HepG2 (cell line): Measurements from ENCODE around the gene MRPS11. TPM values are rescaled to one million over a fixed set of nuclear protein-coding genes. Genes with fewer than 3 reads are reported as not detected.

Experiments
- HBP1 ChIP-seq: IDR thresholded peaks from 2 replicates; pipeline ENCODE4 v1.6.1; 2016; ENCODE audit warnings: low read depth, control low read depth
- THAP11 ChIP-seq: IDR thresholded peaks from 2 replicates; pipeline ENCODE4 v1.6.1; 2016; ENCODE audit warnings: missing biosample characterization, missing genetic modification reagents
- TMF1 ChIP-seq: sonication (generic); formaldehyde crosslinking; IDR thresholded peaks from 2 replicates; pipeline ENCODE4 v1.8.1; 2022; ENCODE audit warnings: low read depth, missing genetic modification reagents
- ZNF280B ChIP-seq: sonication (generic); formaldehyde crosslinking; IDR thresholded peaks from 2 replicates; pipeline ENCODE4 v1.5.0; 2020; ENCODE audit warnings: missing genetic modification reagents, mild to moderate bottlenecking, borderline replicate concordance
- ZNF691 ChIP-seq: sonication (generic); formaldehyde crosslinking; IDR thresholded peaks from 2 replicates; pipeline ENCODE4 v1.4.0; 2020; ENCODE audit warnings: missing genetic modification reagents, low read depth, mild to moderate bottlenecking, borderline replicate concordance
- ZNF788 ChIP-seq: sonication (generic); formaldehyde crosslinking; IDR thresholded peaks from 2 replicates; pipeline ENCODE4 v1.5.0; 2020; ENCODE audit warnings: mild to moderate bottlenecking, missing genetic modification reagents, borderline replicate concordance
- polyA plus RNA-seq, 8 experiments: library from polyadenylated mRNA; depleted of rRNA in 3 of 8; stranded (reverse) in 7 of 8; unstranded in 1 of 8; fragments of >200 nt; fragmentation: Illumina TruSeq in 4 of 8; extraction: Trizol in 4 of 8; gene quantifications; 2 replicates each; pipeline versions ENCODE4 v1.2.1 to v1.2.3, GENCODE V29; 2011 to 2016; ENCODE audit warnings: low read depth in 4 of 8, missing spikeins in 1 of 8, mixed read lengths in 1 of 8; ENCODE audit not compliant: insufficient read depth in 1 of 8
- total RNA-seq, 5 experiments: library from RNA; depleted of rRNA; stranded (reverse); fragments of >200 nt; fragmentation: Illumina TruSeq; extraction: Trizol; gene quantifications; 2 replicates each; pipeline ENCODE4 v1.2.3, GENCODE V29; 2016; ENCODE audit warnings: low read depth in 1 of 5
- TF ChIP-seq, protein P1 (sequence below): IDR thresholded peaks from 2 replicates; pipeline ENCODE4 v1.6.1; 2016; ENCODE audit warnings: low read depth, missing genetic modification reagents, missing compliant biosample characterization
- TF ChIP-seq, protein P2 (sequence below): sonication (generic); formaldehyde crosslinking; IDR thresholded peaks from 2 replicates; pipeline ENCODE4; 2020; ENCODE audit warnings: missing genetic modification reagents, mild to moderate bottlenecking, borderline replicate concordance
- TF ChIP-seq, protein P3 (sequence below): sonication (generic); formaldehyde crosslinking; IDR thresholded peaks from 2 replicates; pipeline ENCODE4 v1.5.1; 2020; ENCODE audit warnings: mild to moderate bottlenecking, missing genetic modification reagents, moderate library complexity

MRPS11 gene
- total and polyA plus RNA-seq, 2 of the 13 experiments (the other 11 are each of a cell fraction or from before 2014, with no cell fraction given), result 50.1 to 72.7 TPM

GRCh38 chr15:88467073-88467934 lies at the start of gene MRPS11, which contains the start of gene MRPL46 (continued):
- TF ChIP-seq ZNF280B (CRISPR knock-in tag), result no peak
- TF ChIP-seq ZNF788 (CRISPR knock-in tag), result no peak; the same call in 1 of the 2 replicates
- peak; percentile 91 for TF ChIP-seq ZNF691 (CRISPR knock-in tag)
- TF ChIP-seq, protein P1, sequence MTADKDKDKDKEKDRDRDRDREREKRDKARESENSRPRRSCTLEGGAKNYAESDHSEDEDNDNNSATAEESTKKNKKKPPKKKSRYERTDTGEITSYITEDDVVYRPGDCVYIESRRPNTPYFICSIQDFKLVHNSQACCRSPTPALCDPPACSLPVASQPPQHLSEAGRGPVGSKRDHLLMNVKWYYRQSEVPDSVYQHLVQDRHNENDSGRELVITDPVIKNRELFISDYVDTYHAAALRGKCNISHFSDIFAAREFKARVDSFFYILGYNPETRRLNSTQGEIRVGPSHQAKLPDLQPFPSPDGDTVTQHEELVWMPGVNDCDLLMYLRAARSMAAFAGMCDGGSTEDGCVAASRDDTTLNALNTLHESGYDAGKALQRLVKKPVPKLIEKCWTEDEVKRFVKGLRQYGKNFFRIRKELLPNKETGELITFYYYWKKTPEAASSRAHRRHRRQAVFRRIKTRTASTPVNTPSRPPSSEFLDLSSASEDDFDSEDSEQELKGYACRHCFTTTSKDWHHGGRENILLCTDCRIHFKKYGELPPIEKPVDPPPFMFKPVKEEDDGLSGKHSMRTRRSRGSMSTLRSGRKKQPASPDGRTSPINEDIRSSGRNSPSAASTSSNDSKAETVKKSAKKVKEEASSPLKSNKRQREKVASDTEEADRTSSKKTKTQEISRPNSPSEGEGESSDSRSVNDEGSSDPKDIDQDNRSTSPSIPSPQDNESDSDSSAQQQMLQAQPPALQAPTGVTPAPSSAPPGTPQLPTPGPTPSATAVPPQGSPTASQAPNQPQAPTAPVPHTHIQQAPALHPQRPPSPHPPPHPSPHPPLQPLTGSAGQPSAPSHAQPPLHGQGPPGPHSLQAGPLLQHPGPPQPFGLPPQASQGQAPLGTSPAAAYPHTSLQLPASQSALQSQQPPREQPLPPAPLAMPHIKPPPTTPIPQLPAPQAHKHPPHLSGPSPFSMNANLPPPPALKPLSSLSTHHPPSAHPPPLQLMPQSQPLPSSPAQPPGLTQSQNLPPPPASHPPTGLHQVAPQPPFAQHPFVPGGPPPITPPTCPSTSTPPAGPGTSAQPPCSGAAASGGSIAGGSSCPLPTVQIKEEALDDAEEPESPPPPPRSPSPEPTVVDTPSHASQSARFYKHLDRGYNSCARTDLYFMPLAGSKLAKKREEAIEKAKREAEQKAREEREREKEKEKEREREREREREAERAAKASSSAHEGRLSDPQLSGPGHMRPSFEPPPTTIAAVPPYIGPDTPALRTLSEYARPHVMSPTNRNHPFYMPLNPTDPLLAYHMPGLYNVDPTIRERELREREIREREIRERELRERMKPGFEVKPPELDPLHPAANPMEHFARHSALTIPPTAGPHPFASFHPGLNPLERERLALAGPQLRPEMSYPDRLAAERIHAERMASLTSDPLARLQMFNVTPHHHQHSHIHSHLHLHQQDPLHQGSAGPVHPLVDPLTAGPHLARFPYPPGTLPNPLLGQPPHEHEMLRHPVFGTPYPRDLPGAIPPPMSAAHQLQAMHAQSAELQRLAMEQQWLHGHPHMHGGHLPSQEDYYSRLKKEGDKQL (CRISPR knock-in tag), result no peak
- TF ChIP-seq HBP1 (CRISPR knock-in tag), result peak; percentile 68; the same call in 1 of the 2 replicates
- TF ChIP-seq, protein P2, sequence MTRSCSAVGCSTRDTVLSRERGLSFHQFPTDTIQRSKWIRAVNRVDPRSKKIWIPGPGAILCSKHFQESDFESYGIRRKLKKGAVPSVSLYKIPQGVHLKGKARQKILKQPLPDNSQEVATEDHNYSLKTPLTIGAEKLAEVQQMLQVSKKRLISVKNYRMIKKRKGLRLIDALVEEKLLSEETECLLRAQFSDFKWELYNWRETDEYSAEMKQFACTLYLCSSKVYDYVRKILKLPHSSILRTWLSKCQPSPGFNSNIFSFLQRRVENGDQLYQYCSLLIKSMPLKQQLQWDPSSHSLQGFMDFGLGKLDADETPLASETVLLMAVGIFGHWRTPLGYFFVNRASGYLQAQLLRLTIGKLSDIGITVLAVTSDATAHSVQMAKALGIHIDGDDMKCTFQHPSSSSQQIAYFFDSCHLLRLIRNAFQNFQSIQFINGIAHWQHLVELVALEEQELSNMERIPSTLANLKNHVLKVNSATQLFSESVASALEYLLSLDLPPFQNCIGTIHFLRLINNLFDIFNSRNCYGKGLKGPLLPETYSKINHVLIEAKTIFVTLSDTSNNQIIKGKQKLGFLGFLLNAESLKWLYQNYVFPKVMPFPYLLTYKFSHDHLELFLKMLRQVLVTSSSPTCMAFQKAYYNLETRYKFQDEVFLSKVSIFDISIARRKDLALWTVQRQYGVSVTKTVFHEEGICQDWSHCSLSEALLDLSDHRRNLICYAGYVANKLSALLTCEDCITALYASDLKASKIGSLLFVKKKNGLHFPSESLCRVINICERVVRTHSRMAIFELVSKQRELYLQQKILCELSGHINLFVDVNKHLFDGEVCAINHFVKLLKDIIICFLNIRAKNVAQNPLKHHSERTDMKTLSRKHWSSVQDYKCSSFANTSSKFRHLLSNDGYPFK (CRISPR knock-in tag), result peak; percentile 93; the same call in 1 of the 2 replicates
- peak; percentile 86 for TF ChIP-seq THAP11 (CRISPR knock-in tag)
- 0 out of 2 replicates have a peak, but pooled peaks have one; percentile 32 for TF ChIP-seq TMF1 (CRISPR knock-in tag)
- TF ChIP-seq, protein P3, sequence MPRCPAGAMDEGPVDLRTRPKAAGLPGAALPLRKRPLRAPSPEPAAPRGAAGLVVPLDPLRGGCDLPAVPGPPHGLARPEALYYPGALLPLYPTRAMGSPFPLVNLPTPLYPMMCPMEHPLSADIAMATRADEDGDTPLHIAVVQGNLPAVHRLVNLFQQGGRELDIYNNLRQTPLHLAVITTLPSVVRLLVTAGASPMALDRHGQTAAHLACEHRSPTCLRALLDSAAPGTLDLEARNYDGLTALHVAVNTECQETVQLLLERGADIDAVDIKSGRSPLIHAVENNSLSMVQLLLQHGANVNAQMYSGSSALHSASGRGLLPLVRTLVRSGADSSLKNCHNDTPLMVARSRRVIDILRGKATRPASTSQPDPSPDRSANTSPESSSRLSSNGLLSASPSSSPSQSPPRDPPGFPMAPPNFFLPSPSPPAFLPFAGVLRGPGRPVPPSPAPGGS (CRISPR knock-in tag), result no peak
